HepG2 (cell line): Measurements from ENCODE around the gene SCAF4. TPM values are rescaled to one million over a fixed set of nuclear protein-coding genes. Genes with fewer than 3 reads are reported as not detected.
A peak's percentile ranks its signal among the peaks of the same experiment; 100 is the strongest.

Experiments
- ELF1 ChIP-seq: sonication (generic); formaldehyde crosslinking; IDR thresholded peaks from 2 replicates; pipeline ENCODE4 v1.4.0; 2020; ENCODE audit warnings: missing genetic modification reagents
- ELF3 ChIP-seq: IDR thresholded peaks from 2 replicates; pipeline ENCODE4 v1.6.1; 2016; ENCODE audit warnings: missing genetic modification reagents, missing compliant biosample characterization
- ELF4 ChIP-seq: sonication (generic); formaldehyde crosslinking; IDR thresholded peaks from 2 replicates; pipeline ENCODE4 v1.5.0; 2020; ENCODE audit warnings: missing genetic modification reagents, mild to moderate bottlenecking, moderate library complexity, borderline replicate concordance
- FOXA1 ChIP-seq, 2 experiments: fragments of 450-650 bp in 1 of 2; sonication (generic) in 1 of 2; formaldehyde crosslinking in 1 of 2; IDR thresholded peaks; 2 replicates each; pipeline versions ENCODE4 v1.4.0 to v1.6.1; 2016 to 2020; ENCODE audit warnings: missing genetic modification reagents in 1 of 2
- GATAD2A ChIP-seq: IDR thresholded peaks from 2 replicates; pipeline ENCODE4 v1.6.1; 2016
- HNF4A ChIP-seq: sonication (generic); formaldehyde crosslinking; IDR thresholded peaks from 2 replicates; pipeline ENCODE4 v1.4.0; 2020; ENCODE audit warnings: missing genetic modification reagents
- HNF4G ChIP-seq, 2 experiments: sonication (generic) in 1 of 2; formaldehyde crosslinking in 1 of 2; IDR thresholded peaks; 2 replicates each; pipeline versions ENCODE4 v1.4.0 to v1.6.1; 2011 to 2020; ENCODE audit warnings: borderline replicate concordance in 2 of 2, low read depth in 2 of 2, mild to moderate bottlenecking in 2 of 2, low read length in 1 of 2, missing genetic modification reagents in 1 of 2, moderate library complexity in 1 of 2
- MED1 ChIP-seq: sonication (generic); formaldehyde crosslinking; IDR thresholded peaks from 2 replicates; pipeline ENCODE4 v1.4.0; 2020; ENCODE audit warnings: missing genetic modification reagents
- NCOR1 ChIP-seq: fragments of 200-600 bp; sonication (generic); IDR thresholded peaks from 2 replicates; pipeline ENCODE4 v1.7.0; 2017; ENCODE audit warnings: antibody characterized with exemption, low read length, borderline replicate concordance
- ONECUT2 ChIP-seq: sonication (generic); formaldehyde crosslinking; IDR thresholded peaks from 2 replicates; pipeline ENCODE4 v1.4.0; 2020; ENCODE audit warnings: missing genetic modification reagents
- TEF ChIP-seq: sonication (generic); formaldehyde crosslinking; IDR thresholded peaks from 2 replicates; pipeline ENCODE4 v1.5.0; 2020; ENCODE audit warnings: missing genetic modification reagents
- TFE3 ChIP-seq: IDR thresholded peaks from 2 replicates; pipeline ENCODE4 v1.6.1; 2016
- ZBTB20 ChIP-seq: sonication (generic); formaldehyde crosslinking; IDR thresholded peaks from 2 replicates; pipeline ENCODE4 v1.8.1; 2023; ENCODE audit warnings: missing genetic modification reagents, low read depth, mild to moderate bottlenecking, borderline replicate concordance
- ZBTB34 ChIP-seq: sonication (generic); formaldehyde crosslinking; IDR thresholded peaks from 2 replicates; pipeline ENCODE4 v1.8.0; 2022; ENCODE audit warnings: mild to moderate bottlenecking, missing genetic modification reagents
- ZFYVE20 ChIP-seq: sonication (generic); formaldehyde crosslinking; IDR thresholded peaks from 2 replicates; pipeline ENCODE4 v1.8.0; 2023; ENCODE audit warnings: low read depth, mild to moderate bottlenecking, moderate library complexity, missing genetic modification reagents, borderline replicate concordance
- ZNF20 ChIP-seq: sonication (generic); formaldehyde crosslinking; IDR thresholded peaks from 2 replicates; pipeline ENCODE4 v1.4.0; 2020; ENCODE audit warnings: mild to moderate bottlenecking, moderate library complexity, missing genetic modification reagents
- ZNF205 ChIP-seq: IDR thresholded peaks from 2 replicates; pipeline ENCODE4 v1.6.1; 2018; ENCODE audit warnings: missing biosample characterization, missing genetic modification reagents
- ZNF713 ChIP-seq: sonication (generic); formaldehyde crosslinking; IDR thresholded peaks from 2 replicates; pipeline ENCODE4 v1.4.0; 2020; ENCODE audit warnings: mild to moderate bottlenecking, missing genetic modification reagents
- polyA plus RNA-seq, 8 experiments: library from polyadenylated mRNA; depleted of rRNA in 3 of 8; stranded (reverse) in 7 of 8; unstranded in 1 of 8; fragments of >200 nt; fragmentation: Illumina TruSeq in 4 of 8; extraction: Trizol in 4 of 8; gene quantifications; 2 replicates each; pipeline versions ENCODE4 v1.2.1 to v1.2.3, GENCODE V29; 2011 to 2016; ENCODE audit warnings: low read depth in 4 of 8, missing spikeins in 1 of 8, mixed read lengths in 1 of 8; ENCODE audit not compliant: insufficient read depth in 1 of 8
- total RNA-seq, 5 experiments: library from RNA; depleted of rRNA; stranded (reverse); fragments of >200 nt; fragmentation: Illumina TruSeq; extraction: Trizol; gene quantifications; 2 replicates each; pipeline ENCODE4 v1.2.3, GENCODE V29; 2016; ENCODE audit warnings: low read depth in 1 of 5
- TF ChIP-seq, protein P1 (sequence below): IDR thresholded peaks from 2 replicates; pipeline ENCODE4 v1.4.0; 2020; ENCODE audit warnings: mild to moderate bottlenecking, missing genetic modification reagents
- TF ChIP-seq, protein P2 (sequence below): sonication (generic); formaldehyde crosslinking; IDR thresholded peaks from 2 replicates; pipeline ENCODE4 v1.4.0; 2020; ENCODE audit warnings: mild to moderate bottlenecking, missing genetic modification reagents

Gene SCAF4
- total and polyA plus RNA-seq, 2 of the 13 experiments (the other 11 are each of a cell fraction or from before 2014, with no cell fraction given), result 9.1 to 11.5 TPM

- TF ChIP-seq, protein P1, sequence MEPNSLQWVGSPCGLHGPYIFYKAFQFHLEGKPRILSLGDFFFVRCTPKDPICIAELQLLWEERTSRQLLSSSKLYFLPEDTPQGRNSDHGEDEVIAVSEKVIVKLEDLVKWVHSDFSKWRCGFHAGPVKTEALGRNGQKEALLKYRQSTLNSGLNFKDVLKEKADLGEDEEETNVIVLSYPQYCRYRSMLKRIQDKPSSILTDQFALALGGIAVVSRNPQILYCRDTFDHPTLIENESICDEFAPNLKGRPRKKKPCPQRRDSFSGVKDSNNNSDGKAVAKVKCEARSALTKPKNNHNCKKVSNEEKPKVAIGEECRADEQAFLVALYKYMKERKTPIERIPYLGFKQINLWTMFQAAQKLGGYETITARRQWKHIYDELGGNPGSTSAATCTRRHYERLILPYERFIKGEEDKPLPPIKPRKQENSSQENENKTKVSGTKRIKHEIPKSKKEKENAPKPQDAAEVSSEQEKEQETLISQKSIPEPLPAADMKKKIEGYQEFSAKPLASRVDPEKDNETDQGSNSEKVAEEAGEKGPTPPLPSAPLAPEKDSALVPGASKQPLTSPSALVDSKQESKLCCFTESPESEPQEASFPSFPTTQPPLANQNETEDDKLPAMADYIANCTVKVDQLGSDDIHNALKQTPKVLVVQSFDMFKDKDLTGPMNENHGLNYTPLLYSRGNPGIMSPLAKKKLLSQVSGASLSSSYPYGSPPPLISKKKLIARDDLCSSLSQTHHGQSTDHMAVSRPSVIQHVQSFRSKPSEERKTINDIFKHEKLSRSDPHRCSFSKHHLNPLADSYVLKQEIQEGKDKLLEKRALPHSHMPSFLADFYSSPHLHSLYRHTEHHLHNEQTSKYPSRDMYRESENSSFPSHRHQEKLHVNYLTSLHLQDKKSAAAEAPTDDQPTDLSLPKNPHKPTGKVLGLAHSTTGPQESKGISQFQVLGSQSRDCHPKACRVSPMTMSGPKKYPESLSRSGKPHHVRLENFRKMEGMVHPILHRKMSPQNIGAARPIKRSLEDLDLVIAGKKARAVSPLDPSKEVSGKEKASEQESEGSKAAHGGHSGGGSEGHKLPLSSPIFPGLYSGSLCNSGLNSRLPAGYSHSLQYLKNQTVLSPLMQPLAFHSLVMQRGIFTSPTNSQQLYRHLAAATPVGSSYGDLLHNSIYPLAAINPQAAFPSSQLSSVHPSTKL (CRISPR knock-in tag), result peak; percentile 50
- TF ChIP-seq ZFYVE20 (CRISPR knock-in tag), result no peak
- no peak for TF ChIP-seq FOXA1 (IDR thresholded peaks at IDR 0.05)
- 0 out of 2 replicates have a peak, but pooled peaks have one; percentile 37 for TF ChIP-seq FOXA1 (CRISPR knock-in tag; IDR thresholded peaks at IDR 0.05)
- TF ChIP-seq ZNF713, result no peak
- TF ChIP-seq ZNF20, result no peak
- TF ChIP-seq NCOR1, result peak; percentile 36; the same call in 1 of the 2 replicates
- TF ChIP-seq GATAD2A, result peak; percentile 43; the same call in 1 of the 2 replicates
- peak; percentile 89 for TF ChIP-seq HNF4A
- peak; percentile 70 for TF ChIP-seq HNF4G (IDR thresholded peaks at IDR 0.05; ENCODE audit: borderline replicate concordance, low read depth, low read length)
- TF ChIP-seq HNF4G (CRISPR knock-in tag; IDR thresholded peaks at IDR 0.05; ENCODE audit: borderline replicate concordance, low read depth), result no peak; the same call in 1 of the 2 replicates
- peak; percentile 74 for TF ChIP-seq ELF1 (CRISPR knock-in tag)
- TF ChIP-seq TFE3 (CRISPR knock-in tag), result no peak
- TF ChIP-seq MED1 (CRISPR knock-in tag), result 0 out of 2 replicates have a peak, but pooled peaks have one; percentile 38
- 0 out of 2 replicates have a peak, but pooled peaks have one; percentile 21 for TF ChIP-seq ONECUT2 (CRISPR knock-in tag)
- no peak for TF ChIP-seq ZNF205 (CRISPR knock-in tag)
- 0 out of 2 replicates have a peak, but pooled peaks have one; percentile 42 for TF ChIP-seq ZBTB20
- TF ChIP-seq ZBTB34 (CRISPR knock-in tag), result peak; percentile 41; the same call in 1 of the 2 replicates
- TF ChIP-seq TEF (CRISPR knock-in tag), result peak; percentile 84; the same call in 1 of the 2 replicates
- TF ChIP-seq ELF4 (CRISPR knock-in tag), result 0 out of 2 replicates have a peak, but pooled peaks have one; percentile 42
- peak; percentile 89 for TF ChIP-seq ELF3
- TF ChIP-seq, protein P2, sequence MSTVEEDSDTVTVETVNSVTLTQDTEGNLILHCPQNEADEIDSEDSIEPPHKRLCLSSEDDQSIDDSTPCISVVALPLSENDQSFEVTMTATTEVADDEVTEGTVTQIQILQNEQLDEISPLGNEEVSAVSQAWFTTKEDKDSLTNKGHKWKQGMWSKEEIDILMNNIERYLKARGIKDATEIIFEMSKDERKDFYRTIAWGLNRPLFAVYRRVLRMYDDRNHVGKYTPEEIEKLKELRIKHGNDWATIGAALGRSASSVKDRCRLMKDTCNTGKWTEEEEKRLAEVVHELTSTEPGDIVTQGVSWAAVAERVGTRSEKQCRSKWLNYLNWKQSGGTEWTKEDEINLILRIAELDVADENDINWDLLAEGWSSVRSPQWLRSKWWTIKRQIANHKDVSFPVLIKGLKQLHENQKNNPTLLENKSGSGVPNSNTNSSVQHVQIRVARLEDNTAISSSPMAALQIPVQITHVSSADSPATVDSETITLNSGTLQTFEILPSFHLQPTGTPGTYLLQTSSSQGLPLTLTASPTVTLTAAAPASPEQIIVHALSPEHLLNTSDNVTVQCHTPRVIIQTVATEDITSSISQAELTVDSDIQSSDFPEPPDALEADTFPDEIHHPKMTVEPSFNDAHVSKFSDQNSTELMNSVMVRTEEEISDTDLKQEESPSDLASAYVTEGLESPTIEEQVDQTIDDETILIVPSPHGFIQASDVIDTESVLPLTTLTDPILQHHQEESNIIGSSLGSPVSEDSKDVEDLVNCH (CRISPR knock-in tag), result no peak
Observed at GRCh38 chr21:31658053-31658452, 73.9 kb downstream of the SCAF4 start (continued).
